HL-60/S4 (cell line): ENCODE data around the gene USP31.

ENCODE experiments used
- in situ Hi-C: fragments of 300-500 bp; cut with MboI; formaldehyde crosslinking; loops from 2 replicates; pipeline ENCODE4 v1.14.3; 2022; ENCODE audit warnings: low sequenced_read_pairs

Gene USP31

DNA sequence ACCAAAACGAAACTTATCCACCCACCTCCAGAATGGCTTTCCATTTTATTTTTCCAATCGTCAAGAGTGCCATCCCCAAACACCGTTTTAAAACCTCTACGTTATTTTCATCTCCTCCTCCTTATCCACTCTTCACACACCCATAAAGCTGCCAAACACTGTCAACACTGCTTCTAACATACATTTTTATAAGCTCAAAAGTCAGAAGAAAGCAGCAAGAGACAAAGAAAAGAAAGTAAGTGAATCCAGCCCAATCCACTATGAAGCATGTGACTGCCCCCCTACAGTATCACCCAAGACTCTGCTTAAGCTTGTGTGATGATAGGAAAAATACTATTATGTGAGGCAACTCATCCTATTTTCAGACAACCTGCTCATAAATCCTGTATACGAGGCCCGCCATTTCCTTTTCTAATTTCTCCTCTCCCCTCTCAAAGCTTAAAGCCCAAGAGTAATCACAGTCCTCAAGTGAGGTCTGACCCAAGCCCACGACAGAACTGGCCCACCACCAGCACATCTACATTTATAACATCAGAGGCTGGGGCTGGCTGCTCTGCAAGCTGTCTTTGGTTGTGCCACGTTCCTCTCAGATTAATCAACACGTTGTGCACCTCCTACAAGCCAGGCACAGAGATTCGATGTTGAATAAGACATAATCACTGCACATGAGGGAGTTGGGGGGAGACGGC lies 16.3 kb downstream of the USP31 start:
- in situ Hi-C loops: no loop called here

DNA sequence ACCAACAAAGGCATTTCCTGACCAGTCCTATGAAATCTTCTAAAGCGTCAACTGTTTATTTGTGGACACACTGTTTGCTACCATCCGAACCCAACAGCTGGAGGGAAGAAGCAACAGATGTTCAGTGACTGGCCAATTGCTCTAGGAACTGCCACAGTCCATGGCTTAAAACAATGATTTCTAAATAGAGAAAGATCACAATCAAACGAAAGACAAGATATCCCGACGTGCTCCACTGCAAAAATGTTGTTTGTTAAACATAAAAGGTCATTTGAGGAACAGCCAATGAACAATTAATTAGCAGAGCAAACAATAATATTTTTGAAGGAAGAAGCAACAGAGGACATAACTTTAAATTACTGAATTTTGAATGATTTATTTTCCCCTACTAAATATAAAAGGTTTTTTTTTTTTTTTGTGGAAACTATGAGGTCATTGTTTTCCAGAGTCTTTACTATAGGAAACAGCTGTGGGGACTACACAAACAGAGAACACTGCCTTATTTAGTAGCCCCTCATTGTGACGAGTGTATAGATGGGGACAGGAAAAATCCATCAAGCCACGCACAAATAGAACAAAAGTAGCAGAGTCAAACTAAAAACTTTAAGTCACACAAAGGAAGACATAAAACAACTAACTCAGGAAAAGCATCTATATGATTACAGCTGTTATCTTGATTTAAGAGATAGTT lies 17.2 kb downstream of the USP31 start:
- in situ Hi-C loops: no loop called here

DNA sequence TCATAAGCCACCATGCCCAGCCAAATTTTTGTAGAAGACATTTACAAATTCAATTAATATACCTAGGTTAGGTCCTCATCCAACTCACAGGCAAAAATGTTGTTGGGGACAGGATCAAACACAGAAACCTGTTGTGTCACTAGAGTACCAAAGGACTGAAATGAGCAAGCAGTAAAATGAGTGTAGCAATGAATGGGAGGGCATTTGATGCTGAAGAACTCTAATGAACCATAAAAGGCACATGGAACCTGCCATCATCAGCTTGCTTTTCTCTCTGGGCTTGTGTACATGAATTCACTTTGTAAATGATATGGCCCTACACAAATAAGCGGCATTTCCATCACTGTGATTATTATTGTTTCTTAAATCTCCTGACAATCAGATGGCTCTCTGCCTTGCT lies 17.8 kb downstream of the USP31 start:
- in situ Hi-C loops: no loop called here

DNA sequence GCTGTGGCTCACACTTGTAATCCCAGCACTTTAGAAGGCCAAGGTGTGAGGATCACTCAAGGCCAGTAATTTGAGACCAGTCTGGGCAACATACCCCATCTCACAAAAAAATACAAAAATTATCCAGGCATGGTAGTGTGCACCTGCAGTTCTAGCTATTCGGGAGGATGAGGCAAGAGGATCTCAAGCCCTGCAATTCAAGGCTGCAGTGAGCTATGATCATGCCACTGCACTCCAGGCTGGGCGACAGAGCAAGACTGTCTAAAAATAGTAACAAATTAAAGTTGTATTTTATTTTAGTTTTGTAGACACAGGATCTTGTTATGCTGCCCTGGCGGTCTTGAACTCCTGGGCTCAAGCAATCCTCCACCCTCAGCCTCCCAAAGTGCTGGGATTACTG lies 18.2 kb downstream of the USP31 start:
- in situ Hi-C loops: no loop called here

DNA sequence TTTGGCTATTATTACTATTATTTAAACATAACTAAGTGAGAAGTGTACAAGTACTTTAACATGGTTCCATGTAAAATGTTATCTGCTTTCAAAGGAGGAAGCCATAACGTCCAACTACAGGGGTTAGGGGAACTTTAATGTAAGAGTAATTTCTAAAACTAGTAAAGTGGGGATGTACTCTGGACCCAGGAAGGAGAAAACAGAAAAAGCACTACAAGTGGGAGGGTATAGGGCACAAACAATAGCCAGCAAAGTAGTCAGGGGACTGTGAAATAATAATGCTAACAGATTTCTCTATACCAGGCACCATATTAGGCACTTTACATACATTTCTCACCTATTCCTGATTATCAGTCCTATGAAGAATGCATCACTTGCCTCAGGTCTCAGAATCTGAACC lies 19.6 kb downstream of the USP31 start:
- in situ Hi-C loops: no loop called here

DNA sequence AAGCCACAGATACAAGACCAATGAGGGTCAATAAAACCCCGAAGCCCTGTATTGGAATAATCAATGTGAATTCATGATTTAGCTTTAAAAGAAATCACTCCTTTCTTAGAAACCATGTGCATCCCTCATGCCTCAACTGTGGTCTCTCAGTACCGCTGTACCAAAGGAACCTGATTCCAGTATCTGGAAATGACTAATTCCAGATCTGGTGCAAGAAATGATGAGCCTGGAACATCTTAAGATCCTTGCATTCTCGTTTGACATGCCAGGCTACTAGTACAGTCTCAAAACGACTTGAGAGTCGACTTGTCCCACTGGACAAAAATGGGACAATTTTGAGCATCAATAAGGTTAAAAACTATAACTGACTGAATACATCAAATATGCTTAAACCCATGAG lies 21.2 kb downstream of the USP31 start:
- in situ Hi-C loops: no loop called here

DNA sequence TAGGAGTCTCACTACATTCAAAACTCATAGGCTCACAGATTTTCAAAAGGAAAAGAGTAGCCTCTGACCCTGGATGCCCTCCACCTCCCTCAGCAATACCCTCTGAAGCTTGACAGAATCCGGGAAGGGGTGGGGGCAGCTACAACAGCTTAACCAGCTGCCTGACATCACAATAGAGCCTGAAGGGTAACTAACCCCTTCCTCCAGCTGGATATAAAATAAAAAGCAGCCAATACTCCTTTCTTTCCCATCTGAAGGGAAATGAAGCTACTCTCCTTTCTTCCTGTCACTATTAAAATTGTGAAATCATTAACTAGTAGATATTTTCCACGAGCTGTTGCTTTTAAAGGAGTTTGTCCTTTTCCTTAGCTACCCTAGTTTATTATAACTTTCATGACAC lies 24.0 kb downstream of the USP31 start:
- in situ Hi-C loops: no loop called here

DNA sequence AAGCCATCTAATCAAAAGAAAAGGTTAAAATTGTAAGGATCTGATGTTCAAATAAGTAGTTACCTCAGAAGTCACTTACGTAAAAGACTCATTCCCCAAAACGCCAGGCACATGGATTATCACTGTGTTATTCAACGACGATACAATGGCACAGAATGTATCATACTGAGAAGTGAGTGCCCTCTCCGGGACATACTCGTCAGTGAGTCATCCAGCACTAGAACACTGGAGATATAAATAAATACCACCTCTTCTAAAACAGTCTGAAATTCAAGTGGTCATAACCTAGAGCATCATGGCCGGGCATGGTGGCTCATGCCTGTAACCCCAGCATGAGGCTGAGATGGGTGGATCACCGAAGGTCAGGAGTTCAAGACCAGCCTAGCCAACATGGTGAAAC lies 24.9 kb downstream of the USP31 start:
- in situ Hi-C loops: no loop called here

DNA sequence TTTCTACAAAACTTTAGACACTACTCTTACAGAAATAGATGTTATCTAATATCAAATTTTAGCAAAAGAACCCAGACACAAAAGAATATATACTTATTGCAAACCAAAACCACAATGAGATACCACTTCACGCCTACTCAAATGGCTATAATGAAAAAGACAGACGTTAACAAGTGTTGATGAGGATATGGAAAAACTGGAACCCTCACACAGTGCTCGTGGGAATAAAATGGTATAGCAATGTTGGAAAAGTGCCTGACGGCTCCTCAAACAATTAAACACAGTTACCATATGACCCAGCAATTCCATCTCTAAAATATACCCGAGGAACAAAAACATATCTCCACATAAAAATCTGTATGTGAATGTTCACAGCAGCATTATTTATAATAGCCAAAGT lies 27.1 kb downstream of the USP31 start:
- in situ Hi-C loops: no loop called here

DNA sequence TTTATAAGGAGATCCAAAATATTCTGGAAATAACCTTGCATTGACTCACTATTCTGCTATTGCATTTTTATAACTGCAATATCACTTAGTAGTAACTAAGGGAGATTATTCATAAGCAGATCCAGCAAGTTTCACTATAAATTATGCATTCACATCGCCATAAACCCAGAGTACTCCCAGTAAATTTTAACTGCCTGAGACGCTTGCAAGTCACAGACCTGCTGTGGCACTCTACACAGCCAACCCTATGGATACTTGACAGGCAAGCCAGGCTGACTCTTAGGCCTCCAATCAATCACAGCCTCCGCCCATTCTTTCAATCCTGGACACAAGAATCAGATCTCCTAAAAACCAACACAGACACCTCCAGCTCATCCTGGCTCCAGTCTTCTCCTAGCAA lies 28.2 kb downstream of the USP31 start:
- in situ Hi-C loops: no loop called here

DNA sequence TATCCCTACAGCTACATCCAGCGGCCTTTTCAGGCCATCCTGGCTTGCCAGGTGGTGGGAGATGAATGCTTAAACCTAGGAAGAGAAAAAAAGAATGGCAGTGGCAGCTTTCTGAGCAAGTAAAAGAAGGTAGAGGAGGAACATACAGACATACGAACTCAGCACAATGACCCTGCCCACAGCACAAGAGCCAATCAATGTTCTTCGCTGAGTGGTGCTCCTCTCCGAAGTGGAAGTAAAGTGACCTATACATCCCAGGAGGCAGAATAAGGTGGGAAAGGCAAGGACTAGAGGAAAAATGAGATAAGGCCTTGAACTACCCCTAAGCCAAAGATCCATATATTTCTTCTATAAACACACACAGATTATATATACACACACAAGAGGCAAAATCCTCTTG lies 28.7 kb downstream of the USP31 start:
- in situ Hi-C loops: no loop called here

DNA sequence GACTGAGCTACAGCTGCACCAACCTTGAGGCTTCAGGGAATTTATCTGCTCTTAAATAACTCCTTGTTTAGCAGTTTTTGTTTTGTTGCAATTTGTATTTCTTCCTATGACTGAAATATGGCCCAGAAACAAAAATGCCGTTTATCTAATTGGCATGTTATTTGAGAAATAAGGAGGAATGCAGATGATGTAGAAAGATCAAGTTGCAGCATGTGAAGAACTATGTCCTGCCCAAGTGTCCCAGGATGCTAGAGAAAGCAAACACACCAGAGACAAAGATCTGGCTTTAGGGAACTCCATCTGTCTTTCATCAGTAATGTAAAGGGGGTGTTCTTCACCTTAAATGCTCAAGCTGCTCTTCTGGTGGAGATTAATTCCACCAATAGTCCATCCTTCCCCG lies 29.7 kb downstream of the USP31 start:
- in situ Hi-C loops: no loop called here

DNA sequence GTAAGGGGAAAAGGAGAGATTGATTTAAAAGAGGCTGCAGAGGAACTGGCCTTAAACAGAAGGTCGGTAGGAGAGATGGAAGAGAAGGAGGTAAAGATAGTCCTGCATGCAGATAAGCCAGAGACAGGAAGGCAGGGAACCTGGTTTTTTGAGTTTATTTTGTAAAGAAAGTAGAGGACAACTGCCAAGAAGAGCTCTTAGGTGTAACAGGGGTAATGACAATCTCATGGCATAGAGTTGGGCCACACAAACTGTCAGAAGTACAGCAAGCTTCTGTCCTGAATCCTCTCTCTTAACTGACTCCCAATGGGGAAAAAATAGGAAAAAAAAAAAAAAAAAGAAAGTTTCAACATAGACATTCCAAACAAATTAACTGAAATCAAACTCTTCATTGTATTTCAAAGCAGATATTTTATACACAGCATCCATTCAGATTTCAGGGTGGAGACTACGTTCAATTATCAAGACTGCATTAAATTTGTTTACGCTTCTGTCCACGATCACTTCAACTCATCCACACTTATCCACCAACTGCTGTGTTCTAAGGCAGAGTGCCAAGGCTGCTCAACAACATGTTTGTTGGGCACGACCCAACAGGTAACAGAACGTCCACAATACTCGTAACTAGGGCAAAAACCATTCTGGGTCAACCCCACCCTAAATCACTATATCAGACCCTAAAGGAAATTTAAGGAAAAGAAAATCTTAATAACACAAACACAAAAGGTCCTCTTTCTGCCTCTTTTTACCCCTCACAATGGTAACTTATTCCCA lies 34.9 kb downstream of the USP31 start:
- in situ Hi-C loops: no loop called here

DNA sequence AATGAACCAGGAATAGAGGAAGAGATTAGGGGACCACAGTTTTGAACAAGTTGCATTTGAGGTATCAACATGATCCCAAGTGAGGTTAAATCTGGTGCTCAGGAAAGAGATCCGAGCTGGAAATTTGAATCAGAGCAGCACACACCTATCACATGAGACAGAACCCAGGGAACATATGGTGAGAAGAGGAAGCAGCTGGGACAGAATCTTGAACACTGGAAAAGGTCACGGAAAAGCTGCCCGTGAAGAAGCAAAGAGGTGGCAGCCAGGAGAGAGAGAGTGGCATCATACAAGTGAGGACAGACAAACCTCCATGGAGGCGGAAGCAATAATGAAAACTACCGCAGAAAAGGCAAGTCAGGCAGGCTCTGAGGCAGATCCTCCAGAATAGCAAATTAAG lies 36.1 kb downstream of the USP31 start:
- in situ Hi-C loops: no loop called here

DNA sequence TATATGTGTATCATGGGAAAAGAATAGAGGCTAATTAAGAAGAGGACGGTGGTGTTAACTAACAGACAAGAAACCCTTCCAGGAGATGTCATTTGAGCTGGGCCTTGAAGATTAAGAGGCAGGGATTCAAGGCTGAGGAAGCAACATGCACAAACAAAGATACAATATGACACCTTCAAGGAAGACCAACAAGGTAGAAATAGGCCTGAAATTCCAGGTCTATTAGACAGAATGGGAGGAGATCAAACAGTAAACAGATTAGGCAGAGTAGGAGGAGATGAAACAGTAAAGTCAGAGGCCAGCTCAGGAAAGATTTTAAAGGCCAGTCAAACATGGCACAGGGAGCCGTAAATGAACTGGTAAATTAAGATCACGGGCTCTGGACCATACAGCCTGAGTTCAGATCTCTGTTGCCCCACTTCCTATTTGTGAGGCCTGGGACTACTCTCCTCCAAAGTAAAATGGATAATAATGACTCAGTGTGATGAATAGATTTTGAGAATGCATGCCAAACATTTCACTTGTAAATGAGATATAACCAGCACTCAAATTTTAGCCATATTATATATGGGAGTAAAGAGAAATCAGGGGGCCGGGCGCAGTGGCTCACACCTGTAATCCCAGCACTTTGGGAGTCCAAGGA lies 38.9 kb downstream of the USP31 start:
- in situ Hi-C loops: no loop called here

DNA sequence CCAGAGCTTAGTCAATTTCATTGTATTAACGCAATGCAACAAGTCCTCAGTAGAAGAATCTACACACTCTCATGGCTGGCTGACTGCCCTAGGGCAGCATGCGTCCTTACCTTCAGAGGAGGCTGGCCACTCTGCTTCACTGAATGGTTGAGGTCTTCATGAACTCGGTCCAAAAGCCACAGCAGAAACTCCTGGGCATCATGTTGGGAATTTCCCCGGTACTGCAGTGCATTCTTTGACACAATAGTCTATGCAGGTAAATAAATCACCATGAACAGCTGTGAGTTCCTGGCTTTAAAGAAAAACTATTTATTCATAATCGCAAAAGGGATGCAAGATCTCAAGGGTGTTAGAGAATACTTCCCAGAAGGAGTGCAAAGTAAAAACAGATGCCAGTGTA lies 41.3 kb downstream of the USP31 start:
- in situ Hi-C loops: no loop called here

DNA sequence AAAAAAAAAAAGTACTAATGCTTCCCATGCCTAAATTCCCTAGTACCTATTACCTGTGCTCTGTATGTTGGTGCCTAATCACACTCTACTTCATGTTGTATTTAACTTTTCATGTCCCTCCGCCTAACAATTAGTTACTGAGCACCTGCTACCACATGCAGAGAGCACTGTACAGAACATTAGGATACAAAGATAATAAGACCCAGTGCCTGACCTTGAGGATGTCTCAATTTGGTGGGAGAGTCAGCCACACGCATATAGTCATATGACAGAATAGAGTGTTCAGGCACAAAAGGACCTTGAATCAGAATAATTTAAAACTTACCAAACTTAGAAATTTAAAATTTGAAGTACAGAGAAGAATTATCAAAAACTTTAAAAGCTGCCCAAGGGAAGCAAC lies 42.1 kb downstream of the USP31 start:
- in situ Hi-C loops: no loop called here

DNA sequence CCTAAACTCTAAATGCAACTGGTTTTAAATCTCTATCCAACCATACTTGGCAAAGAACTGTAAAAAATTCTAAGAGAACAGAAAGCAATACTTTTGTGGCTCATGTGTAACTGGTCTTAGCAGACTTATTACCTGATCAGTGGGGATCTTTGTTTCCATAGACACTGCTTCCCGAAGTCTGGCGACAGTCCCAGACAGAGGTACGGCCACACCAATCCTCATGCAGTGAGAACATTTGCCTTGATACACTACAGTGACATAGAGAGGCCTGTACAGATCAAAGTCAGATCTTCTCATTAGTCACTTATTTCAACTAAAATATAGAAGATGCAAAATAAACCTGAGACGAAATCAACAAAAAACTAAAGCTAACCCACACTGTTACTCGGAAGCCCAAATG lies 43.9 kb downstream of the USP31 start:
- in situ Hi-C loops: no loop called here

DNA sequence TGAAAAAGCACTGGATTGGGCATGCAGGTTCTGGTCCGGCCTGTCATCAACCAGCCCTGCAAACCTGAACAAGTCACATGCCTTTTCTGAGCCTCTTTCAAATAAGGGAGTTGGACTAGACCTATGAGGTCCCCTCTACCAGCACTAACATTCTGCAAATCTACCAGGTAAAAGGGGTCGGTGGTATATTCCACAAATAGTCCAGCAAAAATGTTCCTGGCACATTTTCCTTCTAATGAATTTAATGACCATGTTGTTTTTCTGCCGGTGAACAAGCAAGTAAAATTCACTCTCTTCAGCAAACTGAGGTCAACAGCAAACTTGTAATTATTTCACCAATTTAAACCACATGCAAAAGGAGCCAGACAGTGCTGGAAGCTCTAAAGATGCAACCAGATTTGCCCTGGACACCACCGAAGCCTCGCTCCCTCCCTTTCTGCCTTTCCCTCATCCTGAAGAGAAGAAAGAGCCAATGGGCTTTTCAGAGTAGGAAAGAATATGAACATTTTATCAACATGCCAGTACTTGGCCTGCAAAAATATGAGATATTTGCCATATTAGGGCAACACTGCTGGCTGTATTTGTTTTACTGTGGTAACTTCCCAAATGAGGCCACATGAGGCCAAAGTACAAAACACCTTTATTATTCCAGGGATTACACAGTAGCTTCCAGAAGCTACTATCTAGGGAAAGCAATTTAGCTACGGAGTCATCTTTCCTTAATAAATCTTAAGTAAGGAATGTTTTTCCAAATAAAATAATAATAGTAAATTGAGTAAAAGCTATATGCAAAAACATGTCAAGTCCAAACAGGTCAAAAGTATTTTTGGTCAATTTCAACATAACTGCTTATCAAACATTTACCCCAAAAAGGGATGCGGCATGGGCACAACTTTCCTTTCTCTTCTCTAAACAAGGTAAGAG lies 45.0 kb downstream of the USP31 start:
- in situ Hi-C loops: no loop called here

DNA sequence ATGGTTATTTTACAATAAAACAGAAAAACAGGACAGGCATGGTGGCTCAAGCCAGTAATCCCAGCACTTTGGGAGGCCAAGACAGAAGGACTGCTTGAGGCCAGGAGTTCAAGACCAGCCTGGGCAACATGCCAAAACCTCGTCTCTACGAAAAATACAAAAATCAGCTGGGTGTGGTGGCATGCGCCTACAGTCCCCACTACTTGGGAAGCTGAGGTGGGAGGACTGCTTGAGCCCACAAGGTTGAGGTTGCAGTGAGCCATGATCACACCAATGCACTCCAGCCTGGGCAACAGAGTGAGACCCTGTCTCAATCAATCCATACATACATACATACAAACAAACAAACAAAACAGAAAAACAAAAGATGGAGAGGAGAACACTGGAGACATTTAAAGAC lies 45.6 kb downstream of the USP31 start:
- in situ Hi-C loops: no loop called here
